GM23338 (cell line): Measurements from ENCODE around the gene SHB. TPM values are rescaled to one million over a fixed set of nuclear protein-coding genes. Genes with fewer than 3 reads are reported as not detected.
"Not testable (repeated sequence)": the region's sequence is repeated elsewhere in the genome, so short reads cannot be mapped to it uniquely, and the experiment has no call there.

Source experiments
- ATAC-seq: fragments of 200-7000 bp; cut with Tn5 transposase; 3 replicates; pipeline ENCODE4 v1.9.1; 2020
- DNase-seq: peaks from one replicate; pipeline ENCODE4 v3.0.0-alpha.2; 2015; ENCODE audit warnings: low spot score
- H2AFZ ChIP-seq: fragments of 200-600 bp; sonication (generic); 2 replicates; pipeline ENCODE4 v1.8.0; 2016; ENCODE audit warnings: antibody characterized with exemption, mild to moderate bottlenecking, moderate library complexity
- H3F3A ChIP-seq: fragments of 200-600 bp; sonication (generic); replicated peaks from 2 replicates; pipeline ENCODE4 v1.8.0; 2017; ENCODE audit warnings: antibody characterized with exemption, mixed run types, low read depth
- H3K27ac ChIP-seq: fragments of 200-600 bp; sonication (generic); 2 replicates; pipeline ENCODE4 v1.6.1; 2016; ENCODE audit warnings: low read depth
- H3K27me3 ChIP-seq: fragments of 200-600 bp; sonication (generic); 2 replicates; pipeline ENCODE4 v1.8.0; 2016; ENCODE audit warnings: mild to moderate bottlenecking, mixed run types, moderate library complexity; ENCODE audit not compliant: insufficient read depth
- H3K36me3 ChIP-seq: fragments of 200-600 bp; sonication (generic); 2 replicates; pipeline ENCODE4 v1.8.0; 2016; ENCODE audit warnings: mild to moderate bottlenecking; ENCODE audit not compliant: insufficient read depth
- H3K4me1 ChIP-seq: fragments of 200-600 bp; sonication (generic); 2 replicates; pipeline ENCODE4 v1.8.0; 2016; ENCODE audit warnings: mild to moderate bottlenecking, moderate library complexity; ENCODE audit not compliant: insufficient read depth
- H3K4me2 ChIP-seq: fragments of 200-600 bp; sonication (generic); 2 replicates; pipeline ENCODE4 v1.7.1; 2017; ENCODE audit warnings: mixed run types
- H3K4me3 ChIP-seq: fragments of 200-600 bp; sonication (generic); 2 replicates; pipeline ENCODE4 v1.6.1; 2016; ENCODE audit warnings: mixed run types
- H3K79me2 ChIP-seq: fragments of 200-600 bp; sonication (generic); replicated peaks from 2 replicates; pipeline ENCODE4 v1.8.0; 2017; ENCODE audit warnings: mild to moderate bottlenecking; ENCODE audit not compliant: insufficient read depth
- H3K9me2 ChIP-seq: fragments of 200-600 bp; sonication (generic); 2 replicates; pipeline ENCODE4 v1.8.0; 2017; ENCODE audit not compliant: insufficient read depth
- H4K20me1 ChIP-seq: fragments of 200-600 bp; sonication (generic); replicated peaks from 2 replicates; pipeline ENCODE4 v1.8.0; 2017; ENCODE audit warnings: mild to moderate bottlenecking; ENCODE audit not compliant: insufficient read depth
- H3K27ac Mint-ChIP-seq: 2 replicates; pipeline ENCODE4 v1.8.0; 2020; ENCODE audit warnings: inconsistent platforms, mild to moderate bottlenecking, moderate library complexity, mixed read lengths
- H3K27me3 Mint-ChIP-seq: 3 replicates; pipeline ENCODE4 v1.8.0; 2022; ENCODE audit warnings: low read depth, mild to moderate bottlenecking, moderate library complexity, mixed read lengths, inconsistent platforms; ENCODE audit not compliant: insufficient read depth, poor library complexity
- H3K36me3 Mint-ChIP-seq: 3 replicates; pipeline ENCODE4 v1.8.0; 2021; ENCODE audit warnings: low read depth, mild to moderate bottlenecking, inconsistent platforms, moderate library complexity, mixed read lengths
- H3K4me1 Mint-ChIP-seq: 3 replicates; pipeline ENCODE4 v1.8.0; 2020; ENCODE audit warnings: mild to moderate bottlenecking, inconsistent platforms, mixed read lengths
- H3K4me3 Mint-ChIP-seq: 3 replicates; pipeline ENCODE4 v1.8.0; 2021; ENCODE audit warnings: moderate library complexity, mild to moderate bottlenecking, inconsistent platforms, mixed read lengths
- H3K9me3 Mint-ChIP-seq: 3 replicates; pipeline ENCODE4 v1.8.0; 2020; ENCODE audit warnings: moderate library complexity, mild to moderate bottlenecking, inconsistent platforms, mixed read lengths
- ETS1 ChIP-seq: IDR thresholded peaks from 2 replicates; pipeline ENCODE4 v1.6.1; 2016; ENCODE audit warnings: antibody characterized with exemption
- JUNB ChIP-seq: IDR thresholded peaks from one replicate; pipeline ENCODE4 v1.6.1; 2016; ENCODE audit warnings: antibody characterized with exemption; ENCODE audit not compliant: unreplicated experiment
- REST ChIP-seq: IDR thresholded peaks from one replicate; pipeline ENCODE4 v1.6.1; 2018; ENCODE audit warnings: antibody characterized with exemption; ENCODE audit not compliant: unreplicated experiment
- STAT1 ChIP-seq: IDR thresholded peaks from one replicate; pipeline ENCODE4 v1.6.1; 2016; ENCODE audit warnings: antibody characterized with exemption; ENCODE audit not compliant: unreplicated experiment
- ZNF114 ChIP-seq: fragments of 250-450 bp; sonication (Bioruptor Pico); IDR thresholded peaks from 2 replicates; pipeline ENCODE4 v1.5.0; 2020; ENCODE audit warnings: mild to moderate bottlenecking, moderate library complexity
- ZNF331 ChIP-seq: fragments of 250-450 bp; sonication (Bioruptor Pico); IDR thresholded peaks from 2 replicates; pipeline ENCODE4 v1.5.0; 2020; ENCODE audit warnings: low read depth, mild to moderate bottlenecking, moderate library complexity
- ZNF462 ChIP-seq: fragments of 250-450 bp; sonication (Bioruptor Pico); IDR thresholded peaks from 2 replicates; pipeline ENCODE4 v1.5.0; 2020; ENCODE audit warnings: mild to moderate bottlenecking, moderate library complexity
- polyA plus RNA-seq: library from polyadenylated mRNA; unstranded; fragments of >200 nt; fragmentation: Nextera tagmentation; extraction: Ambion mirVana; gene quantifications from 2 replicates; pipeline ENCODE4 v1.2.1, GENCODE V29; 2016
- total RNA-seq: library from RNA; depleted of rRNA; stranded (reverse); fragments of >200 nt; shearing (Covaris generic); gene quantifications from 2 replicates; pipeline ENCODE4 v1.2.3, GENCODE V29; 2014

SHB gene
- total and polyA plus RNA-seq, 2 experiments from 2014 or later: 1.5 to 14.0 TPM

- H3K36me3 ChIP-seq: no peaks in the 10 kb centered on the region
- H3K4me3 Mint-ChIP-seq: no peak overlapping the region
- TF ChIP-seq REST (no peak), ZNF462 (CRISPR knock-in tag) (no peak), ZNF331 (CRISPR knock-in tag) (no peak), STAT1 (no peak), ZNF114 (CRISPR knock-in tag) (no peak), JUNB (no peak), ETS1 (no peak)
- H4K20me1 ChIP-seq: no peaks in the 10 kb centered on the region
- H3K27me3 Mint-ChIP-seq: peaks cover 13% of the 10 kb centered on the region
- peak; percentile 60 for DNase-seq
- H3F3A ChIP-seq: peaks cover 4% of the 10 kb centered on the region; the same call in 1 of the 2 replicates
- H3K27ac ChIP-seq: peak overlapping the region; percentile 89
- peaks cover 61% of the 10 kb centered on the region for H3K4me1 Mint-ChIP-seq
- no peaks in the 10 kb centered on the region for H3K9me2 ChIP-seq
- peak overlapping the region; percentile 94 for H3K27ac Mint-ChIP-seq
- H3K27me3 ChIP-seq: no peaks in the 10 kb centered on the region
- peak overlapping the region; percentile 64 for H3K4me2 ChIP-seq
- H3K36me3 Mint-ChIP-seq: 0 out of 3 replicates have a peak, but pooled peaks cover 2% of the 10 kb centered on the region
- H2AFZ ChIP-seq: no peak overlapping the region
- peak overlapping the region; percentile 9; the same call in 1 of the 2 replicates for H3K4me3 ChIP-seq
- peak; percentile 30 for ATAC-seq
- H3K79me2 ChIP-seq: peaks cover 23% of the 10 kb centered on the region; the same call in 1 of the 2 replicates
- H3K9me3 Mint-ChIP-seq: no peaks in the 10 kb centered on the region
- peaks cover 32% of the 10 kb centered on the region for H3K4me1 ChIP-seq
Measured at GRCh38 chr9:38046661-38047300, 22.2 kb downstream of the SHB start.

- H2AFZ ChIP-seq, H3K4me3 Mint-ChIP-seq, DNase-seq, H3K9me2 ChIP-seq, H3K4me2 ChIP-seq, H3K27me3 ChIP-seq, H4K20me1 ChIP-seq, H3K27me3 Mint-ChIP-seq, H3K9me3 Mint-ChIP-seq, H3F3A ChIP-seq, H3K36me3 ChIP-seq, H3K36me3 Mint-ChIP-seq, H3K4me3 ChIP-seq, ATAC-seq: not testable (repeated sequence)
- peak overlapping the region; percentile 89; the same call in 1 of the 2 replicates for H3K27ac ChIP-seq
- peaks cover 23% of the 10 kb centered on the region; the same call in 1 of the 2 replicates for H3K79me2 ChIP-seq
- Mint-ChIP-seq H3K27ac (peak overlapping the region; percentile 54; the same call in 1 of the 2 replicates), H3K4me1 (peaks cover 60% of the 10 kb centered on the region)
- H3K4me1 ChIP-seq: peaks cover 32% of the 10 kb centered on the region
Measured at GRCh38 chr9:38045939-38046338, 23.1 kb downstream of the SHB start.
